NB4 (cell line): ENCODE results near the gene PPP2R1B.

Experiments
- CTCF ChIP-seq: IDR thresholded peaks from one replicate; pipeline ENCODE4 v1.5.1; 2012; ENCODE audit warnings: low read depth, low read length
- MAX ChIP-seq: IDR thresholded peaks from 2 replicates; pipeline ENCODE4 v1.6.1; 2011; ENCODE audit warnings: low read depth, low read length
- MYC ChIP-seq: IDR thresholded peaks from 2 replicates; pipeline ENCODE4 v1.6.1; 2011; ENCODE audit warnings: low read depth, low read length
- POLR2A ChIP-seq: IDR thresholded peaks from 2 replicates; pipeline ENCODE4 v1.6.1; 2011; ENCODE audit warnings: mild to moderate bottlenecking; ENCODE audit not compliant: insufficient read length; ENCODE audit errors: extremely low read depth

GRCh38 chr11:111707691-111708067 is 58.5 kb downstream of the PPP2R1B start:
- no peak for TF ChIP-seq CTCF
- TF ChIP-seq POLR2A, result no peak
- TF ChIP-seq MAX, result no peak
- TF ChIP-seq MYC, result no peak
